Spleen (tissue), 11 donors: ENCODE data around the gene PASD1. TPM values are rescaled to one million over a fixed set of nuclear protein-coding genes. Genes with fewer than 3 reads are reported as not detected.

Source experiments
- DNase-seq: peaks from one replicate; pipeline ENCODE4 v3.0.0-alpha.2; 2020
- H3K27ac ChIP-seq, 8 donors: fragments of 200-600 bp; sonication (generic) in 7 of 8; 1 replicate in 4 of 8; 2 replicates in 4 of 8; pipeline versions ENCODE4 v1.5.0 to v1.8.0; 2016 to 2021; ENCODE audit warnings: inconsistent platforms in 4 of 8, mild to moderate bottlenecking in 4 of 8, moderate library complexity in 1 of 8
- H3K27me3 ChIP-seq, 7 donors: fragments of 200-600 bp; sonication (generic) in 6 of 7; replicated peaks in 1 of 7; 1 replicate in 4 of 7; 2 replicates in 3 of 7; pipeline versions ENCODE4 v1.5.0 to v1.8.0; 2016 to 2021; ENCODE audit warnings: inconsistent platforms in 3 of 7, mild to moderate bottlenecking in 1 of 7
- H3K36me3 ChIP-seq, 6 donors: fragments of 200-600 bp; sonication (generic) in 5 of 6; 1 replicate in 4 of 6; 2 replicates in 2 of 6; pipeline versions ENCODE4 v1.5.0 to v1.8.0; 2016 to 2021; ENCODE audit warnings: inconsistent platforms in 2 of 6
- H3K4me1 ChIP-seq, 6 donors: fragments of 200-600 bp; sonication (generic) in 5 of 6; 1 replicate in 3 of 6; 2 replicates in 3 of 6; pipeline versions ENCODE4 v1.5.0 to v1.8.0; 2016 to 2021; ENCODE audit warnings: inconsistent platforms in 3 of 6
- H3K4me3 ChIP-seq, 8 donors: fragments of 200-600 bp; sonication (generic) in 7 of 8; 1 replicate in 4 of 8; 2 replicates in 4 of 8; pipeline versions ENCODE4 v1.5.0 to v1.8.0; 2016 to 2021; ENCODE audit warnings: inconsistent platforms in 4 of 8, mild to moderate bottlenecking in 4 of 8, moderate library complexity in 2 of 8
- H3K9me3 ChIP-seq, 8 donors: fragments of 200-600 bp; sonication (generic) in 7 of 8; 1 replicate in 4 of 8; 2 replicates in 4 of 8; pipeline versions ENCODE4 v1.5.0 to v1.8.0; 2016 to 2021; ENCODE audit warnings: inconsistent platforms in 4 of 8
- POLR2A ChIP-seq, 3 donors: fragments of 450-650 bp; IDR thresholded peaks; one replicate each; pipeline ENCODE4 v1.5.1; 2017; ENCODE audit warnings: antibody characterized with exemption in 3 of 3, mild to moderate bottlenecking in 1 of 3
- POLR2AphosphoS5 ChIP-seq, 3 donors: sonication (generic); formaldehyde crosslinking; IDR thresholded peaks; one replicate each; pipeline ENCODE4 v1.5.1; 2017; ENCODE audit warnings: antibody characterized with exemption in 3 of 3
- WGBS, 5 donors: extraction: QIAGEN DNeasy Blood & Tissue Kit in 3 of 5; methylation state at CpG; one replicate each; pipeline versions ENCODE4 v1.1.5 to v1.1.7; 2013 to 2018; 5-methylcytosine and 5-hydroxymethylcytosine counted together
- intact Hi-C: fragments of 100-400 bp; cut with DNase I; formaldehyde crosslinking; loops from one replicate; pipeline ENCODE4 v1.15.0; 2023; ENCODE audit warnings: low total_unique reads
- polyA plus RNA-seq, 3 donors: library from polyadenylated mRNA; stranded (reverse); fragments of 200-250 nt; gene quantifications; one replicate each; pipeline ENCODE4 v1.2.1, GENCODE V29; 2013
- total RNA-seq, 7 donors: library from RNA; depleted of rRNA in 3 of 7; stranded (reverse); fragments of >200 nt in 3 of 7; fragmentation: NEBNext Ultra II Directional in 4 of 7; extraction: Animal tissue kit (Norgen Biotek cat#: 25700) in 4 of 7; gene quantifications; one replicate each; pipeline versions ENCODE4 v1.1.0 to v1.2.1, GENCODE V29; 2016 to 2021
- TF ChIP-seq, protein P1 (sequence below), 11 experiments: fragments of 200-600 bp in 7 of 11; fragments of 450-650 bp in 4 of 11; sonication (generic) in 4 of 11; IDR thresholded peaks in 8 of 11; conservative IDR thresholded peaks in 3 of 11; 1 replicate in 7 of 11; 2 replicates in 4 of 11; pipeline versions ENCODE4 v1.4.0 to v1.8.0; 2016 to 2021; ENCODE audit warnings: antibody characterized with exemption in 11 of 11, inconsistent platforms in 4 of 11, mild to moderate bottlenecking in 1 of 11
- donor health status: healthy with polysubstance abuse.
- donor health status: DM: no; HTN: no; CAD: no; lungs with moderate emphysema.
- donor health status: DM: no; HTN: no; CAD: no.
- donor health status: Bipolar disorder and iron deficiency.
- donor health status: healthy.
- donor health status: DM: no; HTN: no; CAD: no.
- donor health status: DM: yes; HTN: yes; CAD: no.

PASD1 gene
- total and polyA plus RNA-seq, 10 donors, result not detected

DNA sequence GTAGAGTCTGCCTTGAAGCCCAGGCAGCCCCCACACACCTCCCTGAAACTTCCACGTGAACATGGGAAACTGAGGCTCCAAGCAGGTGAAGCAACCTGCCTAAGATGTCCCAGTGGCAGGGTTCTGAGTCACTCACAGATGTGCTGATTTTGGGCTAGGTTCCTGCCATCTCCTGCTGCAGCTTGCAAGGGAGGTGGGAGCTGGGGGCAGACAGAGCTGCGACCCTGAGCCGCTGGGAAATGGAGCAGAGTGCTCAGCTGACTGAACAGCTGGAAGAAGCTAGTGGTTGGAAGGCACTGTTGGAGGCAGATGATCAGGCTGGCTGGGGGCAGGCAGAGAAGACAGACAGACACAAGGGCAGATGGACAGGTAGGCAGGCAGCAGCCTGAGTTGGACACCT lies 148.8 kb downstream of the PASD1 start:
- WGBS, 5 donors, result 52 to 89% (median 68%) methylated on average over 3 of the region's 3 CpGs
- intact Hi-C loops, result no loop called here
- peak; percentile 51 for DNase-seq

DNA sequence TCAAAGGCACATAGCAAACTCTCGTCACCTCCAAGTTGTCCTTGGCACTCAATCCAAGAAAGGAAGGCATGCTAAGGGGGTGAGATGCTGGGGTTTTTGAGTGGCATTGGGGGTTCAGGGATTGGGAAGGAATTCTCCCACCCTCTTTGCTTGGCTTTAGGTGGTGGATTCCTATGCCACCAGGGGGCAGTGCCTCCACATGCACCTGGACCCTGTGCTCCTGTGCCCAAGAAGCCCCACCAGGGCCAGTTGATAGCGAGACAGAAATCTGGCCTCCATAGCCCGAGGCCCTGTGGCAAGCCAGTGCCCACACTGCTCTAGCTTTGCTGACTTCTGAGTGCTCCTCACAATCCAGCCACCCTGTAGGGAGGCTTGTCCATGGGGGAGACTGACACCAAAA lies 150.4 kb downstream of the PASD1 start:
- Histone ChIP-seq H3K27ac (no peak overlapping the region), H3K4me3 (no peak overlapping the region), H3K4me1 (no peaks in the 10 kb centered on the region), H3K36me3 (no peaks in the 10 kb centered on the region), H3K9me3 (no peaks in the 10 kb centered on the region), H3K27me3 (no peaks in the 10 kb centered on the region)
- intact Hi-C loops, result no loop called here
- TF ChIP-seq POLR2AphosphoS5 (IDR thresholded peaks at IDR 0.05), result no peak
- TF ChIP-seq, protein P1, sequence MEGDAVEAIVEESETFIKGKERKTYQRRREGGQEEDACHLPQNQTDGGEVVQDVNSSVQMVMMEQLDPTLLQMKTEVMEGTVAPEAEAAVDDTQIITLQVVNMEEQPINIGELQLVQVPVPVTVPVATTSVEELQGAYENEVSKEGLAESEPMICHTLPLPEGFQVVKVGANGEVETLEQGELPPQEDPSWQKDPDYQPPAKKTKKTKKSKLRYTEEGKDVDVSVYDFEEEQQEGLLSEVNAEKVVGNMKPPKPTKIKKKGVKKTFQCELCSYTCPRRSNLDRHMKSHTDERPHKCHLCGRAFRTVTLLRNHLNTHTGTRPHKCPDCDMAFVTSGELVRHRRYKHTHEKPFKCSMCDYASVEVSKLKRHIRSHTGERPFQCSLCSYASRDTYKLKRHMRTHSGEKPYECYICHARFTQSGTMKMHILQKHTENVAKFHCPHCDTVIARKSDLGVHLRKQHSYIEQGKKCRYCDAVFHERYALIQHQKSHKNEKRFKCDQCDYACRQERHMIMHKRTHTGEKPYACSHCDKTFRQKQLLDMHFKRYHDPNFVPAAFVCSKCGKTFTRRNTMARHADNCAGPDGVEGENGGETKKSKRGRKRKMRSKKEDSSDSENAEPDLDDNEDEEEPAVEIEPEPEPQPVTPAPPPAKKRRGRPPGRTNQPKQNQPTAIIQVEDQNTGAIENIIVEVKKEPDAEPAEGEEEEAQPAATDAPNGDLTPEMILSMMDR (IDR thresholded peaks at IDR 0.05 in 8 of 11, conservative IDR thresholded peaks at IDR 0.05 in 3 of 11), result peak in 6 of 11 experiments; percentile 21 to 41 (median 32)
- TF ChIP-seq POLR2A (IDR thresholded peaks at IDR 0.05), result no peak
- WGBS, 5 donors, result 40 to 54% (median 41%) methylated on average over 3 of the region's 3 CpGs
- DNase-seq, result no peak

More for the DNA sequence above, 148.8 kb downstream of the PASD1 start:
- Histone ChIP-seq H3K4me3 (no peak overlapping the region), H3K36me3 (no peaks in the 10 kb centered on the region), H3K27ac (no peak overlapping the region), H3K4me1 (no peaks in the 10 kb centered on the region), H3K27me3 (no peaks in the 10 kb centered on the region), H3K9me3 (no peaks in the 10 kb centered on the region)
- no peak for TF ChIP-seq POLR2AphosphoS5 (IDR thresholded peaks at IDR 0.05)
- TF ChIP-seq, protein P1 (IDR thresholded peaks at IDR 0.05 in 8 of 11, conservative IDR thresholded peaks at IDR 0.05 in 3 of 11), result no peak

DNA sequence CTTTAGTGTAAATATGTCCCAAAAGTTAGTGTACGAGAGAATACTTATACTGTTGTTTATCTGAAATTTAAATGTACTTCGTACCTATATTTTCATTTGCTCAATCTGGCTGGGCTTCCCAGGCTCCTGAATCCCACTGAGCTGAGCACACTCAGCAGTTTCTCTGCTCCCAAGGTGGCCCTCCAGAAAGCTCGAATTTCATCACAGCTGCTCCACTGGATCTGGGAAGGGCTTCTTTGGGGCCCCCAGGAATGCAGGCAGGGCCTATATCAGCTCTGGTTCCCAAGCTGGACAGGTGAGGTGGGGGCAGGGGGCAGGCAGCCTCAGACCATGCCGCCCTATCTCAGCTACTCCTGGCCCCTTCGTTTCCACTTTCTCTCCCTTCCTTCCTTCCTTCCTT lies 150.9 kb downstream of the PASD1 start:
- intact Hi-C loops, result no loop called here
- 46 to 61% (median 49%) methylated on average over 5 of the region's 5 CpGs for WGBS, 5 donors

DNA sequence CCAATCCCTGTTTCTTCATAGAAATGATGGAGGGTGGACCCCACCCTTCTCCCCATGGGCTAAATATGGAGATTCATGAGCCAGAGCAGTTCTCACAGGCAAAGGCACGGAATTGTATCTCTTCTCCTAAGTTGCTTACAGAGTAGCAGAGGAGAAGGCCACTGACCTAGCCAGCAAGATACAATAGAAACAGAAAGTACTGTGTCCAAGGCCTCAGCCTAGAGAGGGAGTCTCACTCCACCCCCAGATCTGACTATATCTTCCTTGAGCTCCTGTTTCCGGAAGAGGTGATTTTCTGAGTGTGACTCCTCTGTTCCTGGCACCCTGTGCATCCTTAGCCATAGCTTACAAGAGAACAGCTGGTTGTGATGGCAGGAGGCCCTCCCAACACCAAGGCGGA lies 152.3 kb downstream of the PASD1 start, which contains the start of gene FATE1:
Gene FATE1, plus strand, starts transcription at position 284 of the 400 bp plus-strand sequence. Its CDS starts 85 bp downstream, at position 369.
- DNase-seq, result no peak
- H3K9me3 ChIP-seq, result no peaks in the 10 kb centered on the region
- no peaks in the 10 kb centered on the region for H3K36me3 ChIP-seq
- H3K27me3 ChIP-seq, result no peaks in the 10 kb centered on the region
- no peaks in the 10 kb centered on the region for H3K4me1 ChIP-seq
- WGBS, 5 donors, result 54 to 73% (median 62%) methylated on average over 3 of the region's 3 CpGs
- intact Hi-C loops, result no loop called here
- TF ChIP-seq POLR2A (IDR thresholded peaks at IDR 0.05), result no peak
- TF ChIP-seq, protein P1 (IDR thresholded peaks at IDR 0.05 in 8 of 11, conservative IDR thresholded peaks at IDR 0.05 in 3 of 11), result no peak
- no peak for TF ChIP-seq POLR2AphosphoS5 (IDR thresholded peaks at IDR 0.05)
- H3K4me3 ChIP-seq, result no peak within 1 kb of the TSS
- no peak within 1 kb of the TSS for H3K27ac ChIP-seq

More for the DNA sequence above, 150.9 kb downstream of the PASD1 start:
- TF ChIP-seq POLR2A (IDR thresholded peaks at IDR 0.05) (no peak), POLR2AphosphoS5 (IDR thresholded peaks at IDR 0.05) (no peak)
- TF ChIP-seq, protein P1 (IDR thresholded peaks at IDR 0.05 in 8 of 11, conservative IDR thresholded peaks at IDR 0.05 in 3 of 11), result no peak
- Histone ChIP-seq H3K4me3 (no peak overlapping the region), H3K4me1 (no peaks in the 10 kb centered on the region), H3K36me3 (no peaks in the 10 kb centered on the region), H3K27me3 (no peaks in the 10 kb centered on the region), H3K27ac (no peak overlapping the region), H3K9me3 (no peaks in the 10 kb centered on the region)
- DNase-seq, result no peak
